ENCODE measurements around the gene ZNF592.

DNA sequence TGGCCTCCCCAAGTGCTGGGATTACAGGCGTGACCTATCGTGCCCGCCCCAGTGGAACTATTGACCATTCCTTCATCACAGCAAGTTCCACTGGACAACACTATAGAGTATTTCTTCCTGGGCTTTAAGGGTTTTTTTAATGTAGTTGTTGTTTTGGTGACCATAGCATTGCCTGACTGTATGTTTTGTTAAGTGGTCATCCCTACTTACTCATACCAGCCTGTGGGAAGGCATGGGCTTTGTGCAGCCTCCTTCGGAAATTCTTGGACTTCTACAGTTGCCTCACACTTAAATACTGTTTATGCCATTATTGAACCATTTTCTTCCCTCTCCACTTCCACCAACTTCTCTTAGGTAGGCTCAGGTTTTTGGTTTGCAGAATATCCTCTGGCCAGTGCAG is 48.8 kb downstream of the ZNF592 start:
- no peak for TF ChIP-seq POLR2AphosphoS5 (IDR thresholded peaks at IDR 0.05)
- TF ChIP-seq CTCF (IDR thresholded peaks at IDR 0.05; ENCODE audit: poor library complexity, severe bottlenecking), result no peak
- TF ChIP-seq, protein P1, sequence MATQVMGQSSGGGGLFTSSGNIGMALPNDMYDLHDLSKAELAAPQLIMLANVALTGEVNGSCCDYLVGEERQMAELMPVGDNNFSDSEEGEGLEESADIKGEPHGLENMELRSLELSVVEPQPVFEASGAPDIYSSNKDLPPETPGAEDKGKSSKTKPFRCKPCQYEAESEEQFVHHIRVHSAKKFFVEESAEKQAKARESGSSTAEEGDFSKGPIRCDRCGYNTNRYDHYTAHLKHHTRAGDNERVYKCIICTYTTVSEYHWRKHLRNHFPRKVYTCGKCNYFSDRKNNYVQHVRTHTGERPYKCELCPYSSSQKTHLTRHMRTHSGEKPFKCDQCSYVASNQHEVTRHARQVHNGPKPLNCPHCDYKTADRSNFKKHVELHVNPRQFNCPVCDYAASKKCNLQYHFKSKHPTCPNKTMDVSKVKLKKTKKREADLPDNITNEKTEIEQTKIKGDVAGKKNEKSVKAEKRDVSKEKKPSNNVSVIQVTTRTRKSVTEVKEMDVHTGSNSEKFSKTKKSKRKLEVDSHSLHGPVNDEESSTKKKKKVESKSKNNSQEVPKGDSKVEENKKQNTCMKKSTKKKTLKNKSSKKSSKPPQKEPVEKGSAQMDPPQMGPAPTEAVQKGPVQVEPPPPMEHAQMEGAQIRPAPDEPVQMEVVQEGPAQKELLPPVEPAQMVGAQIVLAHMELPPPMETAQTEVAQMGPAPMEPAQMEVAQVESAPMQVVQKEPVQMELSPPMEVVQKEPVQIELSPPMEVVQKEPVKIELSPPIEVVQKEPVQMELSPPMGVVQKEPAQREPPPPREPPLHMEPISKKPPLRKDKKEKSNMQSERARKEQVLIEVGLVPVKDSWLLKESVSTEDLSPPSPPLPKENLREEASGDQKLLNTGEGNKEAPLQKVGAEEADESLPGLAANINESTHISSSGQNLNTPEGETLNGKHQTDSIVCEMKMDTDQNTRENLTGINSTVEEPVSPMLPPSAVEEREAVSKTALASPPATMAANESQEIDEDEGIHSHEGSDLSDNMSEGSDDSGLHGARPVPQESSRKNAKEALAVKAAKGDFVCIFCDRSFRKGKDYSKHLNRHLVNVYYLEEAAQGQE (IDR thresholded peaks at IDR 0.05; ENCODE audit: borderline replicate concordance), result no peak
